Muscle of leg (tissue), 11 donors: ENCODE results near the gene GALNT9. TPM values are rescaled to one million over a fixed set of nuclear protein-coding genes. Genes with fewer than 3 reads are reported as not detected.

ENCODE experiments used
- DNase-seq: peaks from one replicate; pipeline ENCODE4 v3.0.0; 2013
- H3K27ac ChIP-seq: one replicate; pipeline ENCODE4 v1.5.1; 2013; ENCODE audit warnings: mild to moderate bottlenecking, low read length, control low read depth
- H3K27me3 ChIP-seq: one replicate; pipeline ENCODE4 v1.6.1; 2013; ENCODE audit warnings: low read length; ENCODE audit not compliant: control insufficient read depth, insufficient read depth
- H3K36me3 ChIP-seq: one replicate; pipeline ENCODE4 v1.6.1; 2013; ENCODE audit warnings: low read length; ENCODE audit not compliant: control insufficient read depth, insufficient read depth
- H3K4me1 ChIP-seq: one replicate; pipeline ENCODE4 v1.6.1; 2013; ENCODE audit warnings: low read length; ENCODE audit not compliant: control insufficient read depth, insufficient read depth
- H3K4me3 ChIP-seq: one replicate; pipeline ENCODE4 v1.5.1; 2013; ENCODE audit warnings: low read length, control low read depth
- H3K9me3 ChIP-seq: replicated peaks from 2 replicates; pipeline ENCODE4 v1.6.1; 2013; ENCODE audit warnings: low read depth, low read length; ENCODE audit not compliant: control insufficient read depth
- WGBS: methylation state at CpG from one replicate; pipeline ENCODE4 v1.1.5; 2013; ENCODE audit warnings: missing lambda C conversion rate; ENCODE audit not compliant: insufficient coverage; 5-methylcytosine and 5-hydroxymethylcytosine counted together
- polyA plus RNA-seq, 8 donors: library from polyadenylated mRNA; unstranded; fragments of 120-200 nt; gene quantifications; one replicate each; pipeline versions ENCODE4 v1.2.1 to v1.2.3, GENCODE V29; 2013; ENCODE audit warnings: inconsistent platforms in 1 of 8, low replicate concordance in 1 of 8; ENCODE audit not compliant: insufficient read length in 8 of 8, insufficient read depth in 1 of 8
- total RNA-seq: library from RNA; stranded (reverse); fragments of 120-200 nt; gene quantifications from one replicate; pipeline ENCODE4 v1.2.4, GENCODE V29; 2013

Gene GALNT9
- total and polyA plus RNA-seq, 9 donors = 0.91 to 3.0 (median 2.0) TPM

DNA sequence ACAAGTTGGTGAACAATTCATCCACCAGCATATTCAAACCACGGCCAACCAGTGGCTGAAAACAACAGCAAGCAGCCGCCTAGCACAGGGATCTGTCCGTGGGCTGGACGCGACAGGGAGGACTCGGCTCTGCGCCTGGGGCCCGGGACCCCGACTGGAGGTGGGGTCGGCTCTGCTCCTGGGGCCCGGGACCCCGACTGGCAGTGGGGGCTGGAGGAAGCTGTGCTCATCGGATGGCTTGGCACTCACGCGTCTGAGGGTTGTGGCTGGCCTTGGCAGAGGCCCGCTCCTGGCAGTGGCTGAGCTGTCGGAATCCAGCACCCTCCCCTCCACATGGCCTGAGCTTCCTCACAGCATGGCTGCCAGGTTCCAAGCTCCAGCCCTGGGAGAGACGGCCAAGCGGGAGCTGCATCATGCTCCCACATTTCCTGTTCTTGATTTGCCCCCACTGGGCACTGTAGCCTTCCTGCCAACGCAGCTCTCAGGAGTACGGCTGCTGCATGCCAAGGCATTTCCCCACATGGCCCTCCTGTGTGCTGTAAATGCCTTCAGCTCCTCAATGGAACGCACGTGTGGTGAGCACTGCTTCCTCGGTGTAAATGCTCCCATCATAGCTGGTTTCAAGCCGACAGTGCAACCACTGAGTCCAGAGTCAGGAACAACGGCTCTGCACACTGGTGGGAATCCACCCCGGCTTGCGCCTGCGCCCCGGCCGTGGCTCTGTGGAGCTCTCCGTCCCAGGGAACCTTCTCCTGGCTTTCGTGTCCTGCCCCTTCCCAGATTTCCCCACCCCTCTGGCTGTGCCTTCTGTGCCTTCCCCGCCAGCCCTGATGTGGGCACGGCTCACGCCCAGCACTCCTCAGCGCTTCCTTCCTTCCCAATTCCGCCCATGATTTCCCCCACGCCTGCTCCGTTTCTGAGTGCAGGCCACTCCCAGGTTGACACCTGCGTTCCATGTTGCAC is 7.3 kb upstream of the GALNT9 start:
- no peak overlapping the region for H3K27ac ChIP-seq
- peaks cover 5% of the 10 kb centered on the region for H3K9me3 ChIP-seq
- 81% methylated on average over 36 of the region's 41 CpGs for WGBS
- no peak overlapping the region for H3K4me3 ChIP-seq
- H3K4me1 ChIP-seq = no peaks in the 10 kb centered on the region
- H3K27me3 ChIP-seq = peaks cover 49% of the 10 kb centered on the region
- no peaks in the 10 kb centered on the region for H3K36me3 ChIP-seq
- DNase-seq = no peak

DNA sequence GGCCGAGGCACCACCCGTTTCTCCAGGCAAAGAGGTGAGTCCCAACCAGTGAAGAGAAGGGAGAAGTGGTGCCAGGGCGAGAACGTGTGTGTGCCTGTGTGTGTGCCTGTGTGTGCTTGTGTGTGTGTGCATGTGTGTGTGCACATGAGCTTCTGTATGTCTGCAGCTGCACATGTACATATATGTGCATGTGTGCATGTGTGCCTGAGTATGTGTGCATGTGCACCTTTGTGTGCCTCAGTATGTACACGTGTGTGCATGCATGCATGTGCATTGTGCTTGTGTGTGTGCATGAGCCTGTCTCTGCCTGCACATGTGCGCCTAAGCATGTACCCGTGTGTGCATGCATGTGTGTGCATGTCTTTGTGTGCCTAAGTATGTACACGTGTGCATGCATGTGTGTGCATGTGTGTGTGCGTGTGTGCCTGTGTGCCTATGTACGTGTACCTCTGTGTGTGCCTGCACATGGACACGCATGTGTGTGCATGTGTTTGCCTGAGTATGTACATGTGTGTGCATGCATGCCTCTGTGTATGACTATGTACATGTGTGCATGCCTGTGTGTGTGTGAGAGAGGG is 5.9 kb upstream of the GALNT9 start:
- H3K27ac ChIP-seq = no peak overlapping the region
- peaks cover 52% of the 10 kb centered on the region for H3K27me3 ChIP-seq
- WGBS = 83% methylated on average over 11 of the region's 11 CpGs
- peaks cover 5% of the 10 kb centered on the region for H3K9me3 ChIP-seq
- no peaks in the 10 kb centered on the region for H3K36me3 ChIP-seq
- H3K4me1 ChIP-seq = no peaks in the 10 kb centered on the region
- DNase-seq = no peak
- H3K4me3 ChIP-seq = no peak overlapping the region

DNA sequence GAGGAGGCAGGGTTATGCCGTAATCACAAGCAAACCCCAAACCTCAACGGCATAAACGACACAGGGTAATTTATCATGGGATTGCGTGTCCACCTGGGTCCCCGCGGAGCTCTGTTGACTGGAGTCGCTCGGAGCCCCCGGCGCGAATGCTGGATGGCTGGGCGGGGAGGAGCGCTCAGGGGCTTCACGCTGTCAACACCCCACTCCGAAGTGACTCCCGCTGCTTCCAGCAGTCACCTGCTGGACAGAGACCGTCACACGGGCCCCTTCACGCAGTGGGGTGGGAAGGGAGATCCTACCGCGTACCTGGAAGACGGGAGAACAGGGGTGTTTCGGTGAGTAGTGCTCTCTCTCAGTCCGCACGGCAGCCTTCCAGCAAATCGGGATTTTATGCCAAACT is 4.4 kb upstream of the GALNT9 start:
- no peak for DNase-seq
- Histone ChIP-seq H3K27ac (no peak overlapping the region), H3K4me1 (no peaks in the 10 kb centered on the region), H3K9me3 (peaks cover 5% of the 10 kb centered on the region), H3K36me3 (no peaks in the 10 kb centered on the region), H3K27me3 (peaks cover 59% of the 10 kb centered on the region), H3K4me3 (no peak overlapping the region)
- WGBS = 77% methylated on average over 24 of the region's 26 CpGs

DNA sequence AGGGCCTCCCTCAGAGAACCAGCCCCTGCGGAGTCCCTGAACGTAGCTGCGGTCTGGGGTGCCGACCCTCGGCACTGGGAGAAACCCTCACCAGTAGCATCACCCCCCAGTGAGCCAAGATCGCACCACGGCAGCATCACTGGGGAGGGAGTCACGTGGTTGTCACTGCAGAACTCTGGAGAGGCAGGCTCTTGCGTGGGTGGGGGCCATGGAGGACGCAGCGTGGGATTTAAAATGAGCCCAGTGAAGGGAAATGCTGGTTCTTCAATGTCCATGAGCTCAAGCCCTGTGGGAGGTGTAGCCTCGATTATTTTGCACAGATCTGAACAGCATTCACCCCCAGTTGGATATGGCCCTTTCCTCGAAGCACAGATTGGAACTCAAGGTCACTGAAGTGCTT is 3.9 kb upstream of the GALNT9 start:
- peaks cover 64% of the 10 kb centered on the region for H3K27me3 ChIP-seq

DNA sequence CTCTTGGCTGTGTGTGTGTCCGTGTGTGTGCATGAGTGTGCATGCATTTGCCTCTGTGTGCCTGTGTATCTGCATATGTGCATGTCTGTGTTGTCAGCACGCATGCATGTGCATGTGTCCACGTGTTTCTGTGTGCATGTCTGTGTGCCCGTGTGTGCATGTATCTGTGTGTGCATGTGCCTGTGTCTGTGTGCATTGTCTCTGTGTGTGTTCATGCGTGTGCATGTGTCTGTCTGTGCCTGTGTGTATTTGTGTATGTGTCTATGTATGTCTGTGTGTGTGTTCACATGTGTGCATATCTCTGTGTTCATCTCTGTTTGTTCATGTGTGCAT is 1.1 kb upstream of the GALNT9 start:
- H3K4me1 ChIP-seq = no peaks in the 10 kb centered on the region
- peaks cover 82% of the 10 kb centered on the region for H3K27me3 ChIP-seq
- no peak overlapping the region for H3K4me3 ChIP-seq
- no peaks in the 10 kb centered on the region for H3K36me3 ChIP-seq
- DNase-seq = no peak
- WGBS = 81% methylated on average over 3 of the region's 5 CpGs
- H3K9me3 ChIP-seq = no peaks in the 10 kb centered on the region
- H3K27ac ChIP-seq = no peak overlapping the region

More for the DNA sequence above, 3.9 kb upstream of the GALNT9 start:
- no peaks in the 10 kb centered on the region for H3K36me3 ChIP-seq
- no peaks in the 10 kb centered on the region for H3K4me1 ChIP-seq
- peaks cover 5% of the 10 kb centered on the region for H3K9me3 ChIP-seq
- no peak overlapping the region for H3K4me3 ChIP-seq
- DNase-seq = no peak
- WGBS = 84% methylated on average over 7 of the region's 13 CpGs
- no peak overlapping the region for H3K27ac ChIP-seq

DNA sequence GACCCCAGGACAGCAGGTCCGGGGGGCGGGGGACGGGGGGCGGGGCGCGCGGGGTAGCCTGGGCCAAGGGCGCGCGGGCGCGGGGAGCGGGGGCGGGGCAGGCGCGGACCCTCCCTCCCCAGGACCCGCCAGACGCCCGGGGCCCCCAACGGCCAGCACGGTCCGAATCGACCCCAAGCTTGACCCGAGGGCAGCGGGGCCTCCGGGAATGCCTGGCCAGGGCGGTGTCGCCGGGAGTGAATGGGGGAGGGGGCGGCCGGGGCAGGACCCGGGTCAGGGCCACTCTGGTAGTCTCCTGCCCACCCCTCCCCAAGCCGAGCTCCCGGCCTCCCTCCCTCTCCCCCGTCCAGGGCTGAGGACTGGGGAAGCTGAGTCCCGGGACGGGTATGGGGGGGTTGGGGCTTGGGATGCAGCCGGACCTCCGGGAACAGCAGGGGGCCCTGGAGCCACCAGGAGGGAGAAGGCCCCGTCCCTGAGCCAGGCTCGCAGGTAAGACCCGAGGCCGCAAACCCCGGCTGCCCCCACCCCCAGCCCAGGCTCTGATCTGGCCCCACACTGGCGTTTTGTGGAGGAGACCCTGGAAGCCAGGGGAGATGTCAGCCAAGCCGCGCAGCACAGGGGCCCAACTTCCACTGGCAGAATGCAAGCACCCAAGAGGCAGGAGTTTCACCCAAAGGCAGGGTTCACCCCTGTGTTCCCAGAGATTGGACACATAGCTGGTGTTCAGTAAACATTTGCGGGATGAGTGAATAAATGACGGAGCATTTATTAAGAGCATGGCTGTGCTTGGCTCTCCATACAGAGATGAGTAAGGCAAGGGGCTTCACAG is 545 bp upstream of the GALNT9 start:
- Histone ChIP-seq H3K4me1 (no peaks in the 10 kb centered on the region), H3K9me3 (no peaks in the 10 kb centered on the region), H3K27me3 (peaks cover 84% of the 10 kb centered on the region), H3K36me3 (no peaks in the 10 kb centered on the region), H3K27ac (no peak overlapping the region), H3K4me3 (no peak overlapping the region)
- no peak for DNase-seq
- 10% methylated on average over 21 of the region's 49 CpGs for WGBS

DNA sequence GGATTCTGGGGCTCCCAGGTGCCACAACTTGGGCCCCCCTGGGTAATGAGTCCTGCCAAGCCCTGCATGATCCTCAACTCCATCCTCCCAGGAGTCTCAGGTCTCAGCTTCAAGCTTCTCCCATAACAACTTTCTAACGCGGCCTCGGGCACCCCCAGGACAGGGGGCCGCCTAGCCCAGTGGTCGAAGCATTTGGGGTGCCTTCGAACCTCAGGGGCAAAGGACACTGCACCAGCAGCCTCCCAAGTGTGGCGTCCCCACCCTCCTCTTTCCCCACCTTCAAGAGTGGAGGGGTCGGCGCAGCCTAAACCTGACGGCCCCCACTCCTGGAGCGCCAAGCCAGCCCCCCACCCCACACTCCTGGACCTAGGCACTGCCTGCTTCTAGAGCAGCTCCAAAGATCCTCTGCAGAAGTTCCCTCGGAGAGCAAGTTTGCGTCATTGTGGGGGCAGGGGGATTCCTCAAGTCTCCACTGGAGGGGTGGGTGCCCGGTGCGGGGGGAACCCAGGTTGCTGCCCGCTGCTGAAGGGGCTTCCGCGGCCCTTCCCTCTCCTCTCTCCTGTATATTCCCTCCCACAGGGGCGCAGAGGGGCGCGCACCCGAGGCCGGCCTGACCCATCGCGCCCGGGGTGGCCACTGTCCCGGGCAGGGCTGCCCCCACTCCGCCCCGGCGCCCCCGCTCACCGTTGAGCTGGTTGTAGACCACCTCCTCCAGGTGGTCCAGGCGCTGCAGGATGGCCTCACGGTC is 933 bp downstream of the GALNT9 start:
- WGBS = 41% methylated on average over 33 of the region's 34 CpGs
- Histone ChIP-seq H3K4me3 (no peak overlapping the region), H3K4me1 (peaks cover 5% of the 10 kb centered on the region), H3K27me3 (peaks cover 80% of the 10 kb centered on the region), H3K27ac (no peak overlapping the region), H3K9me3 (no peaks in the 10 kb centered on the region), H3K36me3 (no peaks in the 10 kb centered on the region)
- no peak for DNase-seq

DNA sequence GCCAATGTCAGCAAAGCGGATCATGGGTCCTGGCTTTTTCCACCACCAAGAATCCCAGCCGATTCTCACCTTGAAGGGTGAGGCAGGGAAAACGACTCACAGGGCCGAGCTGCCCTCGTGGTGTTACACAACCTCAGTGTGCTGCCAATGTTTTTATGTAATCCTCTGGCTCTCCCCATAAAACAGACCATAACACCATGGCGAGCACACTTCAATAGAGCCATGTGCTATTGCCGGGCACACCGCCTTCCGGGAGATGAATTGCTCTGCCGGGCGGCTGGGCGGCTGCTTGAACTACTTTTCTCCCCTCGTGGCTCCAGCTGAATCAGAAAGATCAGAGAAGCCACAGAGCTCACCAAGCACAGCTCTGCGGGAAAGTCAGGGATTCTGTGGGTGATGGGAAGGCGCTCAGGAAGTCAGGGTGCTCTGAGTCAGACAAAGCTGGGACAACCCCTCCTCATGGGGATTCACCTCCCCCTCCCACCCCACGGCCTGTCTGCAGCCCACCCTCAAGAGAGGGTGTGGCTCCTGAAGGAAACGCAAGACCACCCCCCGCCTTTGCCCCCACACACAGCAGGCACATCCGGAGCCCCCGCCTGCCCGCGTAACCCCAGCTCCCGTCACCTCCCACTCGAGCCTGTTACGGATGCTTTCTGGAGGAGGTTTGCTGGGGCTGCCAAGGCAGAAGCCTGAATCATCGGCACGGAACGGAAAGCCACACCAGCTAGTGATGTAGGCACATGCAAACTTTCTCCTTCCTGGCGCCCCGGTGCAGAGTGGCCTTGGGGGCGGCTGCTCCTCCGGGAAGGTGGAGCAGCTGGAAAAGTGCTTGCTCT is 1.8 kb downstream of the GALNT9 start:
- H3K4me1 ChIP-seq = peaks cover 8% of the 10 kb centered on the region
- DNase-seq = no peak
- 9% methylated on average over 16 of the region's 32 CpGs for WGBS
- no peak overlapping the region for H3K4me3 ChIP-seq
- no peak overlapping the region for H3K27ac ChIP-seq
- H3K27me3 ChIP-seq = peaks cover 82% of the 10 kb centered on the region
- H3K9me3 ChIP-seq = no peaks in the 10 kb centered on the region
- no peaks in the 10 kb centered on the region for H3K36me3 ChIP-seq

DNA sequence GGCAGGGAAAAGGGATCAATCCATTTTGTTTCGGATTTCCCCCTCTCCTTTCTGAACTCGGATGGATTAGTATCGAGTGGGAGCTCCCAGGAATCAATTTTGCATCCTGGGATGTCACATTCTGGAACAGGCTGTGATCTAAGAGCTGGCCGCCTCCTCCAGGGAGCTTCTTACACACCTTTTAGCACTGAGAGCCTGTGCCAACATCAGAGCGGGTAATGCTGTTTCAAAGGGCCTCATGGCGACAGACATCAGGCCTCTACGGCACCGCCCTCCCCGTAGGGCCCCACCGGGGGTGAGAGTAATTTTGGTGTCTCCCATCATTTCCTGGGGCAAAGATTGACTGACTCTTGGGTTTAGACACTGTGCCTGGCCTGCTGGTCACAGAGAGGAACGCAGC is 2.7 kb downstream of the GALNT9 start:
- Histone ChIP-seq H3K4me1 (peaks cover 8% of the 10 kb centered on the region), H3K4me3 (no peak overlapping the region), H3K9me3 (no peaks in the 10 kb centered on the region), H3K27me3 (peaks cover 81% of the 10 kb centered on the region), H3K27ac (no peak overlapping the region), H3K36me3 (no peaks in the 10 kb centered on the region)
- WGBS = 73% methylated on average over 8 of the region's 11 CpGs
- no peak for DNase-seq
